IMR-90 (cell line): ENCODE results near the gene COL4A5. TPM values are rescaled to one million over a fixed set of nuclear protein-coding genes. Genes with fewer than 3 reads are reported as not detected.

Experiments
- ATAC-seq: fragments of 200-7000 bp; cut with Tn5 transposase; 2 replicates; pipeline ENCODE4 v1.9.1; 2020; ENCODE audit warnings: low read depth, mild to moderate bottlenecking, moderate library complexity
- BruUV-seq: library from RNA; stranded (reverse); fragments of 400-500 nt; replicated peaks from 2 replicates; lab custom pipeline; 2021; lab: Mats Ljungman, UMichigan
- CTCF ChIA-PET: fragments of 300-600 bp; formaldehyde crosslinking; extraction: SDS; loops from one replicate; lab custom pipeline; 2021; ENCODE audit warnings: antibody characterized with exemption; lab: Yijun Ruan, JAX
- POLR2A ChIA-PET: fragments of 300-600 bp; sonication (Branson Sonifier 250); formaldehyde crosslinking; loops from one replicate; lab custom pipeline; 2022; ENCODE audit warnings: antibody characterized with exemption; ENCODE audit not compliant: unreplicated experiment; lab: Charles Lee
- DNase-seq: peaks from one replicate; pipeline ENCODE4 v3.0.0; 2013
- H2AFZ ChIP-seq: replicated peaks from 2 replicates; pipeline ENCODE3; 2013; ENCODE audit warnings: low read length, mild to moderate bottlenecking; ENCODE audit not compliant: poor library complexity
- H2AK5ac ChIP-seq: 2 replicates; pipeline ENCODE4 v1.6.1; 2013; ENCODE audit warnings: low read depth, low read length, inconsistent platforms
- H2AK9ac ChIP-seq: replicated peaks from 2 replicates; pipeline ENCODE3; 2013; ENCODE audit warnings: mild to moderate bottlenecking, low read depth, low read length, moderate library complexity; ENCODE audit not compliant: poor library complexity
- H2BK120ac ChIP-seq: 2 replicates; pipeline ENCODE4 v1.6.1; 2013; ENCODE audit warnings: low read depth, low read length, inconsistent platforms
- H2BK15ac ChIP-seq: 3 replicates; pipeline ENCODE4 v1.6.1; 2013; ENCODE audit warnings: low read depth, low read length, inconsistent platforms
- H2BK20ac ChIP-seq: 2 replicates; pipeline ENCODE4 v1.6.1; 2013; ENCODE audit warnings: low read depth, mild to moderate bottlenecking, inconsistent platforms, low read length, moderate library complexity
- H2BK5ac ChIP-seq: 2 replicates; pipeline ENCODE4 v1.6.1; 2013; ENCODE audit warnings: mild to moderate bottlenecking, low read depth, low read length, inconsistent platforms; ENCODE audit not compliant: poor library complexity, severe bottlenecking
- H3K14ac ChIP-seq: replicated peaks from 2 replicates; pipeline ENCODE4 v1.6.1; 2013; ENCODE audit warnings: low read depth, low read length, inconsistent platforms
- H3K18ac ChIP-seq: 2 replicates; pipeline ENCODE4 v1.6.1; 2013; ENCODE audit warnings: low read depth, low read length, control low read depth
- H3K23ac ChIP-seq: 2 replicates; pipeline ENCODE4 v1.6.1; 2013; ENCODE audit warnings: low read depth, low read length, inconsistent platforms
- H3K27ac ChIP-seq: 2 replicates; pipeline ENCODE4 v1.5.1; 2013; ENCODE audit warnings: mild to moderate bottlenecking, control low read depth, low read length; ENCODE audit not compliant: insufficient read depth
- H3K27me3 ChIP-seq: 2 replicates; pipeline ENCODE4 v1.6.1; 2013; ENCODE audit warnings: low read length; ENCODE audit not compliant: control insufficient read depth, insufficient read depth
- H3K36me3 ChIP-seq: 2 replicates; pipeline ENCODE4 v1.6.1; 2013; ENCODE audit warnings: low read length, mixed read lengths; ENCODE audit not compliant: control insufficient read depth, insufficient read depth
- H3K4ac ChIP-seq: 2 replicates; pipeline ENCODE4 v1.6.1; 2013; ENCODE audit warnings: low read depth, low read length, inconsistent platforms
- H3K4me1 ChIP-seq: 2 replicates; pipeline ENCODE4 v1.6.1; 2013; ENCODE audit warnings: low read length, mixed read lengths; ENCODE audit not compliant: control insufficient read depth, insufficient read depth
- H3K4me2 ChIP-seq: 2 replicates; pipeline ENCODE4 v1.6.1; 2013; ENCODE audit warnings: low read depth, mild to moderate bottlenecking, control low read depth, low read length, moderate library complexity
- H3K4me3 ChIP-seq: 2 replicates; pipeline ENCODE4 v1.5.1; 2013; ENCODE audit warnings: low read depth, mild to moderate bottlenecking, control low read depth, low read length, moderate library complexity; ENCODE audit not compliant: insufficient read depth
- H3K56ac ChIP-seq: 2 replicates; pipeline ENCODE4 v1.6.1; 2013; ENCODE audit warnings: low read length, inconsistent platforms; ENCODE audit not compliant: insufficient read depth; ENCODE audit errors: extremely low read depth
- H3K79me1 ChIP-seq, 2 experiments: 2 replicates each; pipeline ENCODE4 v1.6.1; 2013; ENCODE audit warnings: low read length in 2 of 2, inconsistent platforms in 1 of 2, low read depth in 1 of 2
- H3K9ac ChIP-seq: 2 replicates; pipeline ENCODE4 v1.6.1; 2013; ENCODE audit warnings: low read depth, low read length, control low read depth
- H3K9me1 ChIP-seq: 2 replicates; pipeline ENCODE4 v1.6.1; 2013; ENCODE audit warnings: low read length, inconsistent platforms; ENCODE audit not compliant: insufficient read depth
- H3K9me3 ChIP-seq: 2 replicates; pipeline ENCODE4 v1.6.1; 2013; ENCODE audit warnings: low read length; ENCODE audit not compliant: control insufficient read depth, insufficient read depth
- H4K20me1 ChIP-seq: 2 replicates; pipeline ENCODE4 v1.6.1; 2013; ENCODE audit warnings: low read length, inconsistent platforms; ENCODE audit not compliant: insufficient read depth
- H4K5ac ChIP-seq: 2 replicates; pipeline ENCODE4 v1.6.1; 2013; ENCODE audit warnings: mild to moderate bottlenecking, low read depth, low read length, control low read depth
- H4K8ac ChIP-seq, 2 experiments: 2 replicates each; pipeline ENCODE4 v1.6.1; 2013; ENCODE audit warnings: low read depth in 2 of 2, low read length in 2 of 2, control low read depth in 1 of 2, inconsistent platforms in 1 of 2
- H4K91ac ChIP-seq: 2 replicates; pipeline ENCODE4 v1.6.1; 2013; ENCODE audit warnings: low read depth, low read length, inconsistent platforms; ENCODE audit not compliant: insufficient read depth
- CEBPB ChIP-seq: IDR thresholded peaks from 2 replicates; pipeline ENCODE4 v1.6.1; 2012; ENCODE audit warnings: low read depth, low read length, improper control_type of control experiment
- CHD1 ChIP-seq: IDR thresholded peaks from 2 replicates; pipeline ENCODE4 v1.6.1; 2012; ENCODE audit warnings: low read depth, low read length, improper control_type of control experiment
- NFE2L2 ChIP-seq: fragments of 150-350 bp; IDR thresholded peaks from 2 replicates; pipeline ENCODE4 v1.6.1; 2016; ENCODE audit warnings: low read depth, mild to moderate bottlenecking, low read length
- WGBS, 2 experiments: methylation state at CpG; one replicate each; pipeline versions ENCODE4 v1.1.5 to v1.1.7; 2013; ENCODE audit warnings: missing lambda C conversion rate in 2 of 2; ENCODE audit not compliant: insufficient read length in 1 of 2; ENCODE audit errors: extremely low coverage in 2 of 2; 5-methylcytosine and 5-hydroxymethylcytosine counted together
- dilution Hi-C: fragments of 300-500 bp; cut with HindIII; formaldehyde crosslinking; loops from one replicate; pipeline ENCODE4 v1.14.3; 2018; ENCODE audit warnings: low sequenced_read_pairs; ENCODE audit not compliant: unreplicated experiment
- in situ Hi-C: fragments of 300-500 bp; cut with MboI; formaldehyde crosslinking; loops from 3 replicates; pipeline ENCODE4 v1.14.3; 2019; ENCODE audit warnings: low sequenced_read_pairs, inconsistent platforms, mixed read lengths
- intact Hi-C: fragments of 100-400 bp; cut with micrococcal nuclease; formaldehyde crosslinking; loops from 2 replicates; pipeline ENCODE4 v1.10.0; 2022
- polyA plus RNA-seq, 3 experiments: library from polyadenylated mRNA; depleted of rRNA; stranded (reverse); fragments of >200 nt; gene quantifications; 2 replicates each; pipeline ENCODE4 v1.2.3, GENCODE V29; 2012; ENCODE audit warnings: low replicate concordance in 1 of 3
- total RNA-seq: library from RNA; depleted of rRNA; stranded (reverse); fragments of >200 nt; gene quantifications from 2 replicates; pipeline ENCODE4 v1.2.3, GENCODE V29; 2012

The COL4A5 gene
- total and polyA plus RNA-seq, 2 of the 4 experiments (the other 2 are of a cell fraction), result 16.3 to 26.6 TPM

DNA sequence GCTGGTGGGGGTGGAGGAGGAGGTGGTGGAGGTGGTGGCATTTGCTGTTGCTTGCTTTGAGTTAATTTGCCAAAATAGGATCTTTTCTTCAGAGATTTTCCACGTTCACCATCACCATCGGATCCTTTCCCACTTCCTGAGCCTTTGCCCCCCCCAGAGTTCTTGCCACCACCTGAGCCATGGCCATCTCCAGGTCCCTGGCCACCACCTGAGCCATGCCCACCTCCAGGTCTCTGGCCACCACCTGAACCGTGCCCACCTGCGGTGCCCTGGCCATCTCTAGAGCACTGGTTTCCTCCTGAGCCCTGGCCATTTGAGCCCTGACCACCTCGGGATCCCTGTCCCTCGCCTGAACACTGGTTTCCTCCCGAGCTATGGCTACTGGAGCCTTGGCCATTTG is 294.8 kb downstream of the COL4A5 start:
- Histone ChIP-seq H3K14ac (no peak overlapping the region), H2AK5ac (no peak overlapping the region), H3K79me1 (no peaks in the 10 kb centered on the region), H2AK9ac (no peak overlapping the region), H4K8ac (no peak overlapping the region), H3K27ac (no peak overlapping the region), H3K56ac (no peak overlapping the region), H3K4me3 (no peak overlapping the region), H3K9ac (no peak overlapping the region), H2AFZ (no peak overlapping the region), H4K20me1 (no peaks in the 10 kb centered on the region), H3K18ac (no peak overlapping the region), H2BK20ac (no peak overlapping the region), H4K5ac (no peak overlapping the region), H3K23ac (no peak overlapping the region), H2BK15ac (no peak overlapping the region), H2BK120ac (no peak overlapping the region), H3K27me3 (peaks cover 55% of the 10 kb centered on the region), H3K4me1 (no peaks in the 10 kb centered on the region), H3K4me2 (no peak overlapping the region), H3K9me1 (no peaks in the 10 kb centered on the region), H3K9me3 (peaks cover 11% of the 10 kb centered on the region; the same call in 1 of the 2 replicates), H3K36me3 (no peaks in the 10 kb centered on the region), H3K4ac (no peak overlapping the region), H2BK5ac (no peak overlapping the region), H4K91ac (no peak overlapping the region)
- dilution Hi-C loops (no loop called here), intact Hi-C loops (no loop called here), in situ Hi-C loops (no loop called here)
- TF ChIP-seq NFE2L2 (no peak), CHD1 (no peak), CEBPB (no peak)
- ATAC-seq (no peak), DNase-seq (no peak)
- no TSS peak for BruUV-seq
- no CpG with 5 or more reads among the region's 7 CpGs for WGBS, 2 experiments
- CTCF ChIA-PET, result no interaction called here
- POLR2A ChIA-PET, result no interaction called here
